Fibroblast of skin of left quadriceps (primary cell): ENCODE data around the gene STAB1.

ENCODE experiments used
- DNase-seq, 2 experiments: peaks; one replicate each; pipeline ENCODE4 v3.0.0-alpha.2; 2013; ENCODE audit warnings: low read depth in 2 of 2

Gene STAB1

DNA sequence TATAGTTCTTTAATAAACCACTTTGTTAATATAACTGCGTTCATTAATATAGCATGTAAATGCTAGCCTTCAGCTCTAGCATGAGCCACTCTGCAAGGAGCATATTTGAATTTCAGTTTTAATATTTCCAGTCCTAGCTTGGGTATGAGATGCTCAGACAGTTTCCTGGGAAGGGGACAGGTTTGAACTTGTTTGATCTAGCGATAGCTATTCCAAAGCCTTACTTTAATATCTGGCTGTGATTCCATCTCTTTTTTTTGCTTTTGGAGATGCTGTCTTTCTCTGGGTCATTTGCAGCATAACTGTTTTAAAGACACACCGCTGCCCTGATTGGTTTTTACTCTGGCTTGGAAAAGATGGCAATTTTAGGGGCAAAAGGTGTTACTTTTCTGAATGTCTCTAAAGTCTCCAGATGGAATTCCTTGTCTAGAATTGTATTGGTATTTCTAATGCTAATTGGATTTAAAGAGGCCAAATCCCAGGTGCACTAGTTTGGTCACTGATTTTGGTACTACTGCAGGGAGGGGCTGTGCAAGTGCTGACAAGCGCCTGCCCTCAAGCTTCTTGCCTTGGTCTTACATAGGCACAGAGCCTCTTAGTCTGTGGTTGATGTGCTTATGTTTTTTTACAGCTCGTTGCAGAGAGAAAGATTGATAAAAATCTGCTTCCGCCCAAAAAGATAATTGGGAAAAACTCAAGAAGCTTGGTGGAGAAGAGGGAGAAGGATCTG, 36.9 kb upstream of the STAB1 start:
- DNase-seq: no peak

DNA sequence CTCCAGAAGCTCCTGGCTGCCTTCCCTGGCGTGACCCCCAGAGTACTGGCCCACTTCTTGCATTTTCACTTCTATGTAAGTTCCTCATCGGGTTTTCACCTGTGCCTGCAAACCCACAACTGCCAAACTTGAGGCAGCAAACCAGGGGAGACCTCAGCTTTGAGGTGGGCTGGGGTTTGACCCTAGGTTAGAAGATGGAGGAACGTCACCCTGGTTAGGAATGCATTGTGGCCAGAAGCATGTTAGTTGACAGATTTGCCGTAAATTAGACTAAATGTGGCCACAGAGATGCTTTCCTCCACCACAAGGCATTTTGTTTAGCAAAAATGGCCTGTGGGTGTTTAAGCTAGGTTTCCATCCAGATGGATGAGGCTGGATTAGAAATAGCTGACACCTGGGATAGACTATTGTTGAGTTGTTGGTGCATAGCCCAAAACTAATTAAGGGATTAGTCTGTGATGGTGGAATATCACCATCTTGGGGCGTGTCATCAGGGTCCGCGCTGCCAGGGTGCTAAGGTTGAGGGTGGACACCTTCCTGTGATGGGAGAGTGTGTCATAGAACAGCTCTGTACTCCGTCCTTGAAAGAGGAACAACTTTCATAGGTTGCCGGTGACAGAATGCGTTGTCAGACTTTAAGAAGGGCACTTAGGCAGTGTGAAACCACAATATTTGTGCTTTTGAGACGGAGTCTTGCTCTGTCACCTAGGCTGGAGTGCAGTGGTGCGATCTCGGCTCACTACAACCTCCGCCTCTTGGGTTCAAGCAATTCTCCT, 36.2 kb upstream of the STAB1 start:
- DNase-seq: no peak

DNA sequence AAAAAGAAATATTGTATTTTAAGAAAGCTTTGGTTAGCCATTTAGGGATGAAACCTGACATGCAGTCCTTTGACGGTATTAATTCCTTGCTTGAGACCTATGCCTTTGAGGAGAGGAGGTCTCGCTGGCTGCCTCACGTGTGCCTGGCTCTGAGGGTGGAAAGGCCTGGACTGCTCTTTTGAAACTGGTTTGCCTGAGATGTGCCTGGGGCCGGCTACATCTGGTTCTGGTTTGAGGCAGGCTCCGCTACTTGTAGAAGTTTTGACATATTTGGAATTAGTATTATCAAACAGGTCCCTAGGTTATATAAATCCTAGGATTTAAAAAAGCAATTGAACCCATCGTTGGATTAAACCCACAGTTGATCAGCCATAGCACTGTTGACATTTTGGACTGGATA, 33.3 kb upstream of the STAB1 start:
- no peak for DNase-seq

DNA sequence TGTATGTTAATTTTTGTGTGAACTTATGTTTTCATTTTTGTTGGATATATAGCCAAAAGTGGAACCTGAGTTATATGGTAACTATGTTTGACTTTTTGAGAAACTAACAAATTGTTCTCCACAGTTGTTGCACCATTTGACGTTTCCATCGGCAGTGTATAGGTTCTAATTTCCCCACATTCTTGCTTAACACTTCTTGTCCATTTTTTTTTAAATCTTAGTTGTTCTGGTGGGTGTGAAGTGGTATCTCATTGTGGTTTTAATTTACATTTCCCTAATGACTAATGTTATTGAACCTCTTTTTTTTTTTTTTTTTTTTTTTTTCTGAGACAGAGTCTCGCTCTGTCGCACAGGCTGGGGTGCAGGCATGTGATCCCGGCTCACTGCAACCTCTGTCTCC, 31.7 kb upstream of the STAB1 start:
- no peak for DNase-seq

DNA sequence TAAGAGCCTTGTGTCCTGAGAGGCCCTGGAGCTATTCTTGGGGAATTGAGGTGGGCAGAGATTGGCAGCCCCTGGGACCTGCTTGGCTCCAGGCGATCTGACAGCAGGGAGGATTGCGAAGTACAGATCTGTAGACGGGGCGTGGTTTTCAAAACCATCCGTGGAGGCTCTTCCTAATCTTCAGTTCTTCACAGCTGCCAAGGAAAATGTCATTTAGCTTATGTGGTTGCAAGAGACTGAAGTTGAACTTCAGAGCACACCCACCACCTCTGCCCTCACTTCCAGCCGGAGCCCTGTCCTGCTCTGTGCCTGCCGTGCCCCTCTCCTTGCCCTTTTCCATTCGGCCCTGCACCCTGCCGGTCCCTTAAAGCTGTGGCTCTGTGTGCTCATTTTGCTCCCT, 26.8 kb upstream of the STAB1 start:
- DNase-seq: no peak

DNA sequence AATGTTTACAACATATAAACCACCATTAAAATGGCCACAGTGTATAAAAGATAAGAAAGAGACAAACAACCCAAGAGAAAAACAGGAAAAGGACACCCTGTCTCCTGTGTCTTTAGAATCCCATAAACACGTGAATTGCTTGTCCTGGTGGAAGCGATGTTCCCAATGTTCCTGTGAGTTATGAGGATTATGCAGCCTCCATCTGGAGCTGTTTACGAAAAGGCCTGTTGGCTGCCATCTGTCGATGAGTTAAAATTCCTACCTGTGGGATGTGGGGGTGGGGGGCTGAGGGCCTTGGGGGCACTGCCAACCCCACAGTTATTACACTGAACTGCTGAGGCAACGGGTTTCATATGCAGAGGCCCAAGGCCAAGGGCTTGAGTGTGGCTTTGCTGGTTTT, 26.1 kb upstream of the STAB1 start:
- DNase-seq: no peak

DNA sequence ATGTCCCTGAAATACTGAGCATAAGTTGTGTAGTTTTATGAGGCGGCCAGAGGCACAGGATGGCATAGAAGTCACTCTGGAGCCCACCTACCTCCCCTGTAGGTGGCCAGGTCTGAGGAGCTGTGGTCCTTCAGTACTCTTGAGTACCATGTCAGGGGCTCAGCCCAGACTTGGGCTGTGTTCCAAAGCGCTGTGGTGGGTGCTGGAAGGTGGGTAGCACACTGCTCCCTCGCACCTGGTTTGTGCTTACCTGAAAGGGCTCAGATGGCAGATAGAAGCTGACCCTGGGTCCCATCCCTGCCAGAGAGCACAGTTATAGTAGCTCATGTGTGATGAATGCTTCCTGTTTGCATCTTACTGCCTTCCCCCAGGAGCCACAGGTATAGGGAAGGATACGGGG, 24.2 kb upstream of the STAB1 start:
- DNase-seq: no peak

DNA sequence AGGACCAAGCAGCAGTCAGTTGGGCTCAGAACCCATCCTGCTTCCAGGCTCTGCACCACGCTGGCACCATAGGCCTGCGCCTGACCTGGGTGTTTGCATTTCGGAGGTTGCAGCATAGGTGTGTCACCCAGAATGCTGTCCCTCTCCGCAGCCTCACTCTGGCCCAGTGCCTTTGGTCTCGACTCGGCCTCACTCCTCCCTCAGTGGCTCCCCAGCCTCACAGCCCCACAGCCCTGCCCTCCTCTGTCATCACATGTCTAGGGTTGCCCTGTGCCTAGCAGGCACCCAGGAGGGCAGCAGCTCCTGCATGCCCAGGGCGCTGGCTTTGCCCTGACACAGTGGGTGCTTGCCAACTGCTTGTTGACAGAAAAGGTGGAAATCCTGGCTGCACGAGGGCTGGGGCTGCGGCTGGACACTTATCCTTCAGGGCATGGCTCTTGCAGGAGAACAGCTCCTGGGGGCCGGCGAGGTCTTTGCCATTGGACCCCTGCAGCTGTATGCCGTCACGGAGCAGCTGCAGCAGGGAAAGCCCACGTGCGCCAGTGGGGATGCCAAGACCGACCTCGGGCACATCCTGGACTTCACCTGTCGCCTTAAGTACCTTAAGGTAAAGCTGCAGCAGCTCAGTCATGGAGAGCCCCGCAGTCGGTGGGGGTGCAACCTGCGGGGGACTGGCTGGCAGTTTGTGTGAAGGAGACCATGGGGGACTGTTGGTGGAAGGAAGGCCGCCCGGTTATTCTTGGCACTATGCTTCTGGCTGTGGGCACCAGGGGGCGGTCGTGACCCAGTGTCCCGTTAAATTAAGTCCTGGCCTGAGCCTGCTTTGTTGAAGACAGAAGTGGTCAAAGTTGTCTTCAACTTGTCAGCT, 23.5 kb upstream of the STAB1 start:
- no peak for DNase-seq

DNA sequence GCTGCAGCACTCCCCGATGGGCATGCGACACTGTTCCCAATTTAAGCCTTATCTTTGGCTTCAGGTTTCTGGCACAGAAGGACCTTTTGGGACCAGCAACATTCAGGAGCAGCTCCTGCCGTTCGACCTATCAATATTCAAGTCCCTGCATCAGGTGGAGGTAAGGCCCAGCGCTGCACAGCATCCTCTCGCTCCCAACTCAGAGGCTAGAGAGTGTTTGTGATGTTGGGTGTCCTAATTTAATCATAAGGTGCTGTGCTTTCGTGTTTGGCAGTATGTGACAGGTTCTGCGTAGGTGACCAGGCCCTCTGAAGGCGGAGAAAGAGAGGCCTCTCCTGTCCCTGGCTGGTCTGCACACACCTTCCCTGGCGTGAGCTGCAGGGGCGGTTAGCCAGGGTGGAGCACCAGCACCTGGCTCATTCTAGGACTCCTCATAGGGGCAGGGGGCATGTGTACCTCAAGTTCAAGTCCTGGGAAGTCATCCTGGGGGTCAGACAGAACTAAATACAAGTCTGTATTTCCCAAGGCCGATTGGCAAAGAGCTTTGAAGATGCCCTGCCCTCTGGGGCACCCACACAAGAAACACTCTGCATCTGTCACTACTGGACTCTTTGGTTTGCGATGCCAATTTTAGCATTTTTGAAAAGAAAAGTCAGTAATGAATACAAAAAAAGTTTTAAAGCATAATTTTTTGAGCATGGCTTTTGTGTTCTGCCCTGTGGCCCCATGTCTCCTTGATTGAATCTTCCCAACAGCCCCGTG, 22.7 kb upstream of the STAB1 start:
- no peak for DNase-seq

DNA sequence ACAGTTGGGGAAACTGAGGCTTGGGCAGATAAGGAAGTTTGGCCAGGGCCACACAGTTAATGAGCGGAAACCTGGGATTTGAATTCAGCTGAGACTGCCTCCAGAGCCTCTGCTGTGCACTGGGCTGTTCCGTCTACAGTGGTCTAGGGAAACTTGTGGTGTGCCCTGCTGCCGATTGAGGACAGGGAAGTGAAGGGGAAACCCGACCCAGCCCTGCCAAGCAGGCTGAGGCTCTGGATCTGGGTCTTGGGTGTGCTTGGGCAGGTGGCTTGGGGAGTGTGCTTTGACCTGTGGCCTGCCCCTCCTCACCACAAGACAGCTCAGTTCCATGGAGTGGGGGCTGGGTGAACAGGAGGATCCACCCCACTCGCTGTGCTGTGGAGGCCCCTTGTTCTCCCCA, 22.1 kb upstream of the STAB1 start:
- no peak for DNase-seq

DNA sequence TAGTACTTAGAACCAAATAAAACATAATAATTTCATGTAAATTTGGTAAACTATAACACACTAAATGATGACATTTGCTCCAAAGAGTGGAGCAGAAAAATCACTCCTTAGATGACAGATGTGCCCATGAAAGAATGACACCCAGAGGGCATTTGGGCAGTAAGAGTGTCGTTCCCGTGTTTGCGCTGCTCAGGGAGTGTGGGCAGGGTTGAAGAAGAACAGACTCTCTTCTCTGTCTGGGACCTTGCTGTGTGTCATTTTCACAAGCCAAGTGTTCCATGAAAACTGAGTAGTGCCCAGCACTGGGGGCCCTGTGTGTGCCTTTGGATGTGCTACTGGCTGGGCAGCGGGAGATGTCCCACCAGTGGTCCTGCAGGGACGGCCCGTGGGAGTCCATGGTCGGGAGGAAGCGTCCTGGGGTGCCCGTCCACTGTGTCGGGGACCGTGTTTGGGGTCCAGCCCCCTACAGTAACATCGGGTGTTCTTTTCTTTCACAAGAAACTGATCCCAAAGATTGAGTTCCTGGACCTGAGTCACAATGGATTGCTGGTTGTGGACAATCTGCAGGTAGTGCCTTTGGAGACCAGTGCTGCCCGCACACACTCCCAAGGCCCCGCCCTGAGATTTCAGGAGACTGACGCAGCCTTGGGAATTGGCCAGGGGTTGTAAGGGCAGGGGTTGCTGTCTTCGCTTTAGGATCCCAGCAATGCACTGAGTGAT, 17.9 kb upstream of the STAB1 start:
- DNase-seq: no peak

DNA sequence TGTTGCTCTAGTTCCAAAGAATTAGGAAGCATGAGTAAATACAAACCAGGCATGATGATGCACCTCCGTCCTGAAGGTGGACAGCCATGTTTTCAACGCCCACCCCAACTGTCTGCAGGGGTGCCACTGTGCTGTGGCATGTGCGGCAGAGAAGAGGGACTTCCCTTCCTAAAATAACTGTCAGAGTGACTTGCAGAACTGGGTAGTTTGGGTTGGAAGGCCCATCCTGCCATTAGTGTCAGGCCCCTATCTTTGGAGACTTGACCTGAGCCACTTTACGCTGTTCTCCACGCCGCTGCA, 17.4 kb upstream of the STAB1 start:
- DNase-seq: no peak

DNA sequence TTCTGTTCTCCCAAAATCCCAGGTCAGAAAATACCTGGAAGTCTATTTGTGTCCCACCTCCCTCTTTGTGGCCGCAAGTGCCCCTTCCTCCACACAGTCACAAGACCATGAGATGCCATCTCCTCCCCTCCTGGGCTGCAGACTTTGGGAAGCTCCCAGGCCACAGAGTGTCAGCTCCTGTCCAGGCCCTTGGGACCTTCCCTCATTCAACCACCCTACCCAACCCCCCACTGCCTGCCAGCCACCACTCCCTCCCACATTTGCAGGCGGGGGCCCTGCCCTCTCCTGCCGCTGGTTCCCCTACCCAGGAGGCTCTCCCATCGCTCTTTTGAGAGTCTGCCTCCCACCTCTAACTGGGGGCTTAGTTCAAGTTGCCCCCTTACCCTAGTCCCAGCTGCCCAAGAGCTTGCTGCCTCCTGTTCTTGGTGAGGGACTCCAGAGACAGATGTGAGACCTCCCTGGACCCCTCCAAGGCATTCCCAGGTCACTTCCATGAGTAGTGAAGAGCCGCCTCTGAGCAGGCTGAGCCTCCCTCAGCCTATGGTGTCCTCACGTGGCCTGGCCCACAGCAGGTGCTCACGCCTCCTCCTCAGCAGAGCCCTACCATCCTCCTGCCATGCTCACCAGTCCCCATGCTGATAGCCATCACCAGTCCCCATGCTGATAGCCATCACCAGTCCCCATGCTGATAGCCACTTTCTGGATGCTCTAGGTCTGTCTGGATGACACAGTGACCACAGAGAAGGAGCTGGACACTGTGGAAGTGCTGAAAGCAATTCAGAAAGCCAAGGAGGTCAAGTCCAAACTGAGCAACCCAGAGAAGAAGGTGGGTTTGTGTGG, 15.9 kb upstream of the STAB1 start:
- DNase-seq: no peak

DNA sequence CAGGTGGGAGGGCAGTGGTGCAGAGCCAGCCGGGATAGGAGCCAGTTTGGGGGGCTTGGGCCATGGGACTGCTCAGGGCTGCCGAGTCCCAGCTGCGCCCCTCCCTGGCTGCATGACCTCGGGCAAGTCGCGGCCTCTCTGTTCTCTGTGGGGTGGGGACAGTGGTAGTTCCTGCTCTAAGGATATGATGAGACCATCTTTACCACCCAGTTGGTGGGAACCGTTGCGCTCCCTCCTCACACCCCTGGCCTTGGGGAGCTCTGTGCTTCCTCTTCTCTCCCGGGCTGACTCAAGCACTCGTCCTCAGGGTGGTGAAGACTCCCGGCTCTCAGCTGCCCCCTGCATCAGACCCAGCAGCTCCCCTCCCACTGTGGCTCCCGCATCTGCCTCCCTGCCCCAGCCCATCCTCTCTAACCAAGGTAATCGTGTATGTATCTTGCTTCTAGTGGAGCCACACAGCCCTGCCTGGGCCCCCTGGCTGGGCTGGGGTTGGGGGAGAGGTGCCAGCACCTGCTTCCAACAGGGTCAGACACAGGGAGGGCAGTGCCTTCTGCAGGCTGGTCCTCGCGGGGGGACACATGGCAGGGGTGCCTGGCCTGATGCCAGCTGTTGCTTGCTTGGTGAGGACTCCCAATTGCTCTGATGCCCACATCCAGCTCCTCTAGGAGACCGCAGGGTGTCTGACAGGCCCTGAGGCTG, 15.1 kb upstream of the STAB1 start:
- no peak for DNase-seq

DNA sequence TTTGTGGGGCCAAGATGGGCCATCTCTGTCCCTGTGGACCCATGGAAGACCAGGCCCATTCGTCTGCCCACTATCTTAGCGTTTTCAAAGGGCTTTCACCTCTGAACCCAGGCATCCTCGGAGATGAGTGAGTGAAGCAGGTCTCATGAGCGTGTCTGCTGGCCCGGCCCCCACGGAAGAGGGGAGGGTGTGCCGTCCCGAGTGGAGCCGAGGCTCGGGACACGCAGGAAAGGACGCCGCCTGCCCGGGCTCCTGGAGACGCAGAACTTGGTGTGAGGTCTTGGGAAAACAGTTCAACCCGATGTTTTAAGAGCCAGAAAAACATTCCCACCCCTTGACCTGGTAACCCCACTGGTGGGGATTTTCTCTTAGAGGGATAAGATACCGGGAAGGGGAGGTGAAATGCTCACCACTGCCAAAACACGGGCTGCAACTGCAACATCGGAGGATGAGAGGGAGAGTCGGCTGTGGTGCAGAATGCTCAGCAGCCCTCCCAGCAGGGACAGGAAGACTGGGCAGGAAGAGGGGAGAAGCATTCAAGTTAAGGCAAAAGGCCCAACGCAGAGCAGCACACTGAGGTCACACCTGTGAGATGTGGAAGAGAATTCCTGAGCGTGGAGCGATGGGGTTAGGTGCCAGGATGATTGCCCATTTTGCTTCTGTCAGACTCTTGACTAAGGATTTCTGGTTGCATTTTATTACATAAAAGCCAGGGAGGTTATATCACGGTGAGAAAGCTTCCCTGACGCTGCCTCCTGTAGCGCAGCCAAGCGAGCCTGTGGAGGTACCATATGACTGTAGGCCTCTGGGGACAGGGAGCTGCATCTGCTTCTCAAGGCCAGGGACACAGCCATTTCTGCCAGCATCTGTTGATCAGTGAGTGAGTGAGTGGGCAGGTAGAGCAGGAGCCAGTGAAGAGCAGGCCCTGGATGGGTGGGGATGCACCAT, 14.1 kb upstream of the STAB1 start:
- no peak for DNase-seq

DNA sequence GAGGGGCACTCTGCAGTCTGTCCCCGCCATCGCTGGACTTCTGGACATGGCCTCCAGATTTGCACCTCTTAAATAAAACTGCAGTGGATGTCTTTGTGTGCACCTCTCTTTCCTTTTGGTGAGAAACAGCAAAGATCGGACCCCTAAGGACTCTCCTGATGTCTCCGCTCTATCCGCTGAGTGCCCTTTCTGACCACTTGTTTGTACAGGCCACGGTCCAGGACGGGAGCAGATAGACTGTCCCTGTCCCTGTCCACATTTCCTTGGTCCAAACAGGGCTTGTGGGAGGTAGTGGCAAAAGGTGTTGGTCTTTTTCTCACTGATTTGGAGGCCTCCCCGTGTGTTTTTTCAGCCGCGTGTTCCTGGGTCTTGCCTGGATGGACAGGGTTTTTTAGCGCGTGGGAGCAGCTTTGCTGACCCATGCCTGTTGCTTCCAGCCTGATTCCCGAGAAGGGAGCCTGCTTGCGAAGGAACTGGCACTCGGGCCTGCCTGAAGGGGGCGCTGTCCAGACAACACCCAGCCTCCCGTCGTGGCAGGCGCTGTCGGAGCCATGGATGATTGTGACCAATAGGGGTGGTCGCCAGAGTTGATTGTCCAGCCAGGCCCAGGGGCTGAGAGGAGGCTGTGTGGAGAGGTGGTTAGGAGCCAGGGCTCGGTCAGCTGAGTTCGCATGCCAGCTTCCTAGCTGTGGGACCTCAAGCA, 13.2 kb upstream of the STAB1 start:
- DNase-seq: no peak

DNA sequence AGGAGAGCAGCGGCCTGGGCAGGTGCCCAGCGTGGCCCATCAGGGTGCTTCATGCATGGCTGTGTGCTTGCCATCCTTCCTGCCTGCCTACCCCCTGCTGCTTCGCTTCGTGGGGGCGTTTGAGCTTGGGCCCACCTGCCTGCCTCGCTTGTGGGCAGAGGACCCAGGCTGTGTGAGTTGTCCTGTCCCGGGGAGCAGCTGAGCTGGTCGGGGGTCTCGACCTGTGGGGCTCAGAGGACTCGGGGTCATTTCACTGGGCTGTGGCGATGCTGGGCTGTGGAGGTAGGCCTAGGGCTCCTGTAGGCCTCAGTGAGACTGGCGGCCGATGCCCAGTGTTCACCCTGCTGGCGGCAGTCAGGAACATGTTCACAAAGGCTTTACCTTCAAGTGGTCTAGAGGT, 12.1 kb upstream of the STAB1 start:
- no peak for DNase-seq
